Stimulated activated CD8-positive, alpha-beta memory T cell treated with anti-CD3 and anti-CD28 coated beads, Interleukin-2, amount 100 ng/mL, for 48 hours (primary cell): ENCODE measurements around the gene MITF.
"Not testable (repeated sequence)": the region's sequence is repeated elsewhere in the genome, so short reads cannot be mapped to it uniquely, and the experiment has no call there.

Source experiments
- DNase-seq, 2 donors: peaks; one replicate each; pipeline ENCODE4 v3.0.0-alpha.2; 2020; ENCODE audit warnings: low read depth in 2 of 2

Gene MITF

GRCh38 chr3:69787436-69788168, 48.3 kb downstream of the MITF start:
- DNase-seq, result no peak

- DNase-seq, result no peak
Observed at GRCh38 chr3:69791106-69791505, 51.8 kb downstream of the MITF start.

GRCh38 chr3:69791919-69792399, 52.7 kb downstream of the MITF start:
- no peak for DNase-seq

GRCh38 chr3:69796126-69796525, 56.9 kb downstream of the MITF start:
- DNase-seq, result not testable (repeated sequence)

GRCh38 chr3:69803681-69804270, 64.5 kb downstream of the MITF start:
- DNase-seq, result no peak

GRCh38 chr3:69805491-69805890, 66.2 kb downstream of the MITF start:
- no peak for DNase-seq

- DNase-seq, result no peak
Observed at GRCh38 chr3:69806735-69807438, 67.6 kb downstream of the MITF start.

- DNase-seq, result no peak
Observed at GRCh38 chr3:69807674-69808073, 68.4 kb downstream of the MITF start.

GRCh38 chr3:69809076-69809835, 70.0 kb downstream of the MITF start:
- DNase-seq, result no peak

- no peak for DNase-seq
Observed at GRCh38 chr3:69811452-69812401, 72.5 kb downstream of the MITF start.

- DNase-seq, result no peak
Observed at GRCh38 chr3:69815970-69816369, 76.7 kb downstream of the MITF start.

GRCh38 chr3:69817988-69818387, 78.7 kb downstream of the MITF start:
- no peak for DNase-seq

GRCh38 chr3:69819282-69819681, 80.0 kb downstream of the MITF start:
- no peak for DNase-seq

- DNase-seq, result no peak
Observed at GRCh38 chr3:69821133-69821532, 81.9 kb downstream of the MITF start.

- DNase-seq, result no peak
Observed at GRCh38 chr3:69823743-69824142, 84.5 kb downstream of the MITF start.

- no peak for DNase-seq
Observed at GRCh38 chr3:69825446-69825845, 86.2 kb downstream of the MITF start.

GRCh38 chr3:69827127-69827526, 87.9 kb downstream of the MITF start:
- no peak for DNase-seq

GRCh38 chr3:69828817-69829216, 89.6 kb downstream of the MITF start:
- DNase-seq, result no peak

- DNase-seq, result no peak
Observed at GRCh38 chr3:69830147-69830546, 90.9 kb downstream of the MITF start.

- no peak for DNase-seq
Observed at GRCh38 chr3:69831737-69832136, 92.5 kb downstream of the MITF start.

GRCh38 chr3:69833591-69833990, 94.3 kb downstream of the MITF start:
- no peak for DNase-seq
